Hepatocyte (in vitro differentiated cells): ENCODE results near the gene ZNF383. TPM values are rescaled to one million over a fixed set of nuclear protein-coding genes. Genes with fewer than 3 reads are reported as not detected.
"Not testable (repeated sequence)": the region's sequence is repeated elsewhere in the genome, so short reads cannot be mapped to it uniquely, and the experiment has no call there.

Source experiments
- DNase-seq: peaks from one replicate; pipeline ENCODE4 v3.0.0-alpha.2; 2016; ENCODE audit warnings: low spot score
- H2AFZ ChIP-seq: fragments of 200-600 bp; sonication (generic); 2 replicates; pipeline ENCODE4 v1.6.0; 2016; ENCODE audit warnings: antibody characterized with exemption, mild to moderate bottlenecking
- H3K27ac ChIP-seq: fragments of 200-600 bp; sonication (generic); 2 replicates; pipeline ENCODE4 v1.5.1; 2016; ENCODE audit warnings: mild to moderate bottlenecking
- H3K27me3 ChIP-seq: fragments of 200-600 bp; sonication (generic); 2 replicates; pipeline ENCODE4 v1.6.1; 2016
- H3K36me3 ChIP-seq: fragments of 200-600 bp; sonication (generic); replicated peaks from 2 replicates; pipeline ENCODE4 v1.5.1; 2016; ENCODE audit warnings: low read depth; ENCODE audit not compliant: insufficient read depth
- H3K4me1 ChIP-seq: fragments of 200-600 bp; sonication (generic); 2 replicates; pipeline ENCODE4 v1.5.1; 2016; ENCODE audit warnings: mild to moderate bottlenecking, moderate library complexity; ENCODE audit not compliant: insufficient read depth
- H3K4me2 ChIP-seq: fragments of 200-600 bp; sonication (generic); 2 replicates; pipeline ENCODE4 v1.6.0; 2016
- H3K4me3 ChIP-seq: fragments of 200-600 bp; sonication (generic); 2 replicates; pipeline ENCODE4 v1.5.1; 2016; ENCODE audit warnings: mild to moderate bottlenecking
- H3K79me2 ChIP-seq: fragments of 200-600 bp; sonication (generic); 2 replicates; pipeline ENCODE4 v1.6.0; 2017; ENCODE audit warnings: mild to moderate bottlenecking
- H3K9me2 ChIP-seq: fragments of 200-600 bp; sonication (generic); replicated peaks from 2 replicates; pipeline ENCODE4 v1.6.0; 2017; ENCODE audit warnings: mild to moderate bottlenecking; ENCODE audit not compliant: insufficient read depth
- H3K9me3 ChIP-seq: fragments of 200-600 bp; sonication (generic); 2 replicates; pipeline ENCODE4 v1.5.1; 2016; ENCODE audit warnings: low read depth, mild to moderate bottlenecking
- H4K20me1 ChIP-seq: fragments of 200-600 bp; sonication (generic); 2 replicates; pipeline ENCODE4 v1.6.0; 2016; ENCODE audit warnings: mild to moderate bottlenecking; ENCODE audit not compliant: insufficient read depth, poor library complexity, severe bottlenecking
- EZH2 ChIP-seq: fragments of 200-600 bp; sonication (generic); IDR thresholded peaks from 2 replicates; pipeline ENCODE4 v1.6.1; 2016; ENCODE audit warnings: antibody characterized with exemption, mild to moderate bottlenecking, borderline replicate concordance
- EZH2phosphoT487 ChIP-seq: fragments of 200-600 bp; sonication (generic); IDR thresholded peaks from one replicate; pipeline ENCODE4 v1.6.1; 2018; ENCODE audit warnings: antibody characterized with exemption, mild to moderate bottlenecking, low read depth, moderate library complexity; ENCODE audit not compliant: unreplicated experiment, severe bottlenecking
- WGBS: methylation state at CpG from one replicate; pipeline ENCODE4 v1.1.6; 2016; ENCODE audit warnings: low lambda C conversion rate; ENCODE audit errors: missing lambda C conversion rate; 5-methylcytosine and 5-hydroxymethylcytosine counted together
- polyA plus RNA-seq: library from polyadenylated mRNA; unstranded; fragments of >200 nt; fragmentation: Nextera tagmentation; extraction: Ambion mirVana; gene quantifications from 2 replicates; pipeline ENCODE4 v1.2.1, GENCODE V29; 2016
- total RNA-seq: library from RNA; depleted of rRNA; stranded (reverse); fragments of >200 nt; gene quantifications from 2 replicates; pipeline ENCODE4 v1.2.3, GENCODE V29; 2014
- TF ChIP-seq, protein P1 (sequence below): fragments of 200-600 bp; sonication (generic); IDR thresholded peaks from 2 replicates; pipeline ENCODE4 v1.5.1; 2016; ENCODE audit warnings: antibody characterized with exemption, mild to moderate bottlenecking; ENCODE audit not compliant: poor library complexity

Gene ZNF383
- total and polyA plus RNA-seq, 2 experiments from 2014 or later: 4.3 to 4.8 TPM

- Histone ChIP-seq H2AFZ (no peak overlapping the region), H4K20me1 (no peaks in the 10 kb centered on the region), H3K4me2 (no peak overlapping the region), H3K27me3 (no peaks in the 10 kb centered on the region), H3K27ac (no peak overlapping the region), H3K36me3 (no peaks in the 10 kb centered on the region), H3K9me3 (peaks cover 11% of the 10 kb centered on the region), H3K4me1 (no peaks in the 10 kb centered on the region), H3K79me2 (no peaks in the 10 kb centered on the region), H3K9me2 (no peaks in the 10 kb centered on the region), H3K4me3 (no peak overlapping the region)
- TF ChIP-seq EZH2phosphoT487 (no peak), EZH2 (no peak)
- TF ChIP-seq, protein P1, sequence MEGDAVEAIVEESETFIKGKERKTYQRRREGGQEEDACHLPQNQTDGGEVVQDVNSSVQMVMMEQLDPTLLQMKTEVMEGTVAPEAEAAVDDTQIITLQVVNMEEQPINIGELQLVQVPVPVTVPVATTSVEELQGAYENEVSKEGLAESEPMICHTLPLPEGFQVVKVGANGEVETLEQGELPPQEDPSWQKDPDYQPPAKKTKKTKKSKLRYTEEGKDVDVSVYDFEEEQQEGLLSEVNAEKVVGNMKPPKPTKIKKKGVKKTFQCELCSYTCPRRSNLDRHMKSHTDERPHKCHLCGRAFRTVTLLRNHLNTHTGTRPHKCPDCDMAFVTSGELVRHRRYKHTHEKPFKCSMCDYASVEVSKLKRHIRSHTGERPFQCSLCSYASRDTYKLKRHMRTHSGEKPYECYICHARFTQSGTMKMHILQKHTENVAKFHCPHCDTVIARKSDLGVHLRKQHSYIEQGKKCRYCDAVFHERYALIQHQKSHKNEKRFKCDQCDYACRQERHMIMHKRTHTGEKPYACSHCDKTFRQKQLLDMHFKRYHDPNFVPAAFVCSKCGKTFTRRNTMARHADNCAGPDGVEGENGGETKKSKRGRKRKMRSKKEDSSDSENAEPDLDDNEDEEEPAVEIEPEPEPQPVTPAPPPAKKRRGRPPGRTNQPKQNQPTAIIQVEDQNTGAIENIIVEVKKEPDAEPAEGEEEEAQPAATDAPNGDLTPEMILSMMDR: no peak
- WGBS: 89% methylated on average over 39 of the region's 39 CpGs
- no peak for DNase-seq
These were observed 33.6 kb downstream of the ZNF383 start for GRCh38 chr19:37251308-37252229.

DNA sequence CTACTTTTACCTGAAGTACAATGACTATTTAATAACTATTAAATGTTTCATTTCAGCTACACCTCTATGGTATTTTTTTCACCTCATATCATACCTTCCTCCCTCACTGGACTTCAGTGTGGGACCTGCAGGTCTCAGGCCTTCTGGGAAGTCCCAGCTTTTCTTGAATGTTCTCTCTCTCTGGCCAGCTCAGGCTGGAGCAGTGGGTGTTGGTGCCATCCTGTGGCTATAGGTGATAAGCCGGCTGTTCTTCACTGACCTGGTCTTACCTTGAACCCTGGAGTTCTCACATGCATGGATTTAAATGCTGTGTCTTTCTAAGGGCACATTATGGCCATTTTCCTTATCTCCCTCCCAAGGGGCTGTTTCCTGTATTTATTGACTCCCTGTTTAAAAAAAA, 45.0 kb downstream of the ZNF383 start:
- not testable (repeated sequence) for H3K27ac ChIP-seq, H3K4me3 ChIP-seq, H3K4me1 ChIP-seq, H3K9me3 ChIP-seq, H2AFZ ChIP-seq, H3K4me2 ChIP-seq, H3K27me3 ChIP-seq, H4K20me1 ChIP-seq, H3K9me2 ChIP-seq, DNase-seq, H3K36me3 ChIP-seq, H3K79me2 ChIP-seq
- WGBS: no CpG with 5 or more reads among the region's 1 CpG

DNA sequence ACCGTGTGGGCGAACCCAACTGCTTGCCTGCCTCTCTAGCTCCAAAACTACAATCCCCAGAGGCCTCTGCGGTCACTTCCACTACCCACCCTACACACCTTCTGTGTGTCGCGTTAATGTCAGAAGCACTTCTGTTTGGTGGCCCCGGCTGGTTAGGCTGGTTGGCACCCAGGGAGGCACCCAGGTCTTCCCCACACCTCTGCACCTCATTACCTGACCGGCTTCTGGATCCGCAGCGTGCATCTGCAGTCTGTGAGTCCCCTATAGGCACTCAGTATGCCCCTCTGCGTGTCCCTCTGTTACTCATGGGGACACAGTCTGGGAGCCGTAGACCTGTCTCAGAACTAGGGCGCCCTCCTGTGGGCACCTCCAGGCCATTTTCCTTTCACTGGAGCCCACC, 49.0 kb downstream of the ZNF383 start:
- H3K27me3 ChIP-seq, H3K9me2 ChIP-seq, H3K4me3 ChIP-seq, H3K4me2 ChIP-seq, DNase-seq, H3K9me3 ChIP-seq, H4K20me1 ChIP-seq, H2AFZ ChIP-seq, H3K4me1 ChIP-seq, H3K79me2 ChIP-seq, H3K36me3 ChIP-seq, H3K27ac ChIP-seq: not testable (repeated sequence)
- 90% methylated on average over 12 of the region's 12 CpGs for WGBS

DNA sequence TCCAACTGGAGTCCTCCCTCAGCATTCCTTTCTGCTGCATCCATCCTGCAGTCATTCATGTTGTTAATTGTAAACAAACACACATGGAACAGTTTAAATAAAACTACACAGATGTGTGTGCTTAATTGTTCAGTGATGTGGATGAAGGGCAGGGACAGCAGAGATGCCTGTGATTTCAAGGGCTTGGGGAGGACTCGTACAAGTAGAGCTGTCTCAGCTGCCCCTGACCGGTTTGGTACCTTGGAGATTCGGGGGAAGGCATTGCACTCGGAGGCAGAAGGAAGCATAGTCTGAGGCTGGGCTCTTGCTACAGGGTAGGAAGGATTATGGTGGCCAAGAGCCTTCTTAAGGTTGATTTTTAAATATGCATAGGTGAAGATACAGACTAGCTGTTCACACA, 49.7 kb downstream of the ZNF383 start:
- not testable (repeated sequence) for H3K4me2 ChIP-seq, H3K9me3 ChIP-seq, H3K79me2 ChIP-seq, H3K27ac ChIP-seq, H3K4me1 ChIP-seq, H2AFZ ChIP-seq, H3K27me3 ChIP-seq, H3K4me3 ChIP-seq, H4K20me1 ChIP-seq, H3K9me2 ChIP-seq, H3K36me3 ChIP-seq, DNase-seq
- 85% methylated on average over 4 of the region's 4 CpGs for WGBS

DNA sequence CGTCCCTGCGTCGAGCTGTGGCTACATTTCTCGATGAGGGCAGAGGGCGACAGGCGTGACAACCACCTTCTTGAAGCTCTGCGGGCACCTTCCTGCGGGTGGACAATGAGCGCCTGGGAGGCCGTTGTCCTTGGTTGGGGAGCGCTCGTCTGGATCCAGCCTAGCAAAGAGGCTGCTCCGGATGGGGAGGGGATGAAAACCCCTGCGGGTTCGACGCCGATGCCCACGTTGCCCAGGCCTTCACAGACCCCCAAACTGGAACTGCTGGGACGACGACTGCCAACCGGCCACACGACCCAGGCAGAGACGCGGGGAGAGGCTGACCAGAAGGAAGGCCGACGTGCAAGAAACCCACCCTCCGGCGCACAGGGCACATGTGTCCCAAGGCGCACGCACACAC, 62.6 kb downstream of the ZNF383 start:
- H3K4me3 ChIP-seq, H2AFZ ChIP-seq, H3K27ac ChIP-seq, H3K27me3 ChIP-seq, H3K4me1 ChIP-seq, H4K20me1 ChIP-seq, H3K9me2 ChIP-seq, DNase-seq, H3K4me2 ChIP-seq, H3K79me2 ChIP-seq, H3K36me3 ChIP-seq, H3K9me3 ChIP-seq: not testable (repeated sequence)
- WGBS: 96% methylated on average over 30 of the region's 30 CpGs

GRCh38 chr19:37284020-37284419, 66.0 kb downstream of the ZNF383 start:
- not testable (repeated sequence) for H4K20me1 ChIP-seq, H3K4me2 ChIP-seq, H3K79me2 ChIP-seq, H3K36me3 ChIP-seq, H2AFZ ChIP-seq, H3K9me3 ChIP-seq, H3K9me2 ChIP-seq, H3K4me1 ChIP-seq, DNase-seq, H3K27ac ChIP-seq, H3K27me3 ChIP-seq, H3K4me3 ChIP-seq
- 97% methylated on average over 34 of the region's 37 CpGs for WGBS

- not testable (repeated sequence) for H3K27ac ChIP-seq, H3K9me2 ChIP-seq, H3K36me3 ChIP-seq, H3K27me3 ChIP-seq, H3K79me2 ChIP-seq, H3K4me2 ChIP-seq, DNase-seq, H3K4me1 ChIP-seq, H4K20me1 ChIP-seq, H2AFZ ChIP-seq, H3K9me3 ChIP-seq, H3K4me3 ChIP-seq
- WGBS: 98% methylated on average over 31 of the region's 39 CpGs
These were observed 71.2 kb downstream of the ZNF383 start for GRCh38 chr19:37289229-37289628.
